HCT116 (cell line): ENCODE results near the gene SLC24A3. TPM values are rescaled to one million over a fixed set of nuclear protein-coding genes. Genes with fewer than 3 reads are reported as not detected.

Source experiments
- ATAC-seq: fragments of 200-7000 bp; cut with Tn5 transposase; 2 replicates; pipeline ENCODE4 v1.9.1; 2020; ENCODE audit warnings: mild to moderate bottlenecking, moderate library complexity
- BruUV-seq: library from RNA; stranded (reverse); fragments of 400-500 nt; replicated peaks from 2 replicates; lab custom pipeline; 2021; lab: Mats Ljungman, UMichigan
- CTCF ChIA-PET: fragments of 300-600 bp; sonication (Branson Sonifier 250); formaldehyde crosslinking; loops from one replicate; lab custom pipeline; 2021; ENCODE audit warnings: antibody characterized with exemption; lab: Charles Lee
- POLR2A ChIA-PET: fragments of 300-600, 350-600 bp; sonication (Branson Sonifier 250); formaldehyde crosslinking; loops from one replicate; lab custom pipeline; 2021; ENCODE audit warnings: antibody characterized with exemption; lab: Charles Lee
- RAD21 ChIA-PET, 2 experiments: fragments of 300-600 bp; sonication (Branson Sonifier 250); formaldehyde crosslinking; loops; one replicate each; lab custom pipeline; 2023; ENCODE audit warnings: low total read pairs in 2 of 2; ENCODE audit not compliant: uncharacterized antibody in 2 of 2, unreplicated experiment in 2 of 2, low non-redundant PET in 1 of 2; lab: Charles Lee
- DNase-seq: peaks from one replicate; pipeline ENCODE4 v3.0.0-alpha.2; 2010; ENCODE audit warnings: low read depth, low spot score
- H2AFZ ChIP-seq: fragments of 200-600 bp; shearing (Covaris generic), sonication (generic); 2 replicates; pipeline ENCODE4 v1.6.1; 2017; ENCODE audit warnings: low read depth, mixed run types, mixed read lengths, antibody characterized with exemption, low read length; ENCODE audit not compliant: poor library complexity, severe bottlenecking
- H3K27ac ChIP-seq: 2 replicates; pipeline ENCODE4 v1.5.1; 2012; ENCODE audit warnings: low read depth, low read length
- H3K27me3 ChIP-seq: fragments of 200-600 bp; sonication (generic); 2 replicates; pipeline ENCODE4 v1.6.1; 2016; ENCODE audit warnings: mixed run types, low read length, mixed read lengths; ENCODE audit not compliant: insufficient read depth
- H3K36me3 ChIP-seq, 2 experiments: fragments of 200-500 bp in 1 of 2; fragments of 200-600 bp in 1 of 2; sonication (Bioruptor generic) in 1 of 2; sonication (generic) in 1 of 2; 2 replicates each; pipeline versions ENCODE4 v1.5.1 to v1.6.1; 2014 to 2016; ENCODE audit warnings: low read length in 2 of 2, inconsistent platforms in 1 of 2, mixed read lengths in 1 of 2, mixed run types in 1 of 2; ENCODE audit not compliant: insufficient read depth in 2 of 2, control insufficient read depth in 1 of 2
- H3K4me1 ChIP-seq, 2 experiments: fragments of 200-600 bp in 1 of 2; sonication (generic) in 1 of 2; 2 replicates each; pipeline versions ENCODE4 v1.5.1 to v1.6.1; 2012 to 2017; ENCODE audit warnings: low read length in 2 of 2, inconsistent platforms in 1 of 2, mild to moderate bottlenecking in 1 of 2, mixed read lengths in 1 of 2, mixed run types in 1 of 2, moderate library complexity in 1 of 2; ENCODE audit not compliant: insufficient read depth in 2 of 2, control insufficient read depth in 1 of 2
- H3K4me2 ChIP-seq: fragments of 200-600 bp; sonication (generic); 2 replicates; pipeline ENCODE4 v1.6.1; 2017; ENCODE audit warnings: mixed run types, low read length, mixed read lengths
- H3K4me3 ChIP-seq, 2 experiments: fragments of 200-600 bp in 1 of 2; sonication (generic) in 1 of 2; replicated peaks in 1 of 2; 2 replicates each; pipeline ENCODE4 v1.5.1; 2011 to 2016; ENCODE audit warnings: low read length in 2 of 2, control low read depth in 1 of 2, low read depth in 1 of 2, mild to moderate bottlenecking in 1 of 2, mixed read lengths in 1 of 2, mixed run types in 1 of 2
- H3K79me2 ChIP-seq: fragments of 200-600 bp; sonication (generic); 2 replicates; pipeline ENCODE4 v1.6.1; 2017; ENCODE audit warnings: mild to moderate bottlenecking, mixed run types, low read length, moderate library complexity, mixed read lengths; ENCODE audit not compliant: insufficient read depth
- H3K9ac ChIP-seq: fragments of 200-600 bp; sonication (generic); 2 replicates; pipeline ENCODE4 v1.6.1; 2016; ENCODE audit warnings: low read length, mixed read lengths
- H3K9me2 ChIP-seq: fragments of 200-600 bp; sonication (generic), shearing (Covaris generic); 2 replicates; pipeline ENCODE4 v1.6.1; 2017; ENCODE audit warnings: mixed run types, mild to moderate bottlenecking, moderate library complexity; ENCODE audit not compliant: insufficient read depth
- H3K9me3 ChIP-seq, 2 experiments: fragments of 200-500 bp in 1 of 2; fragments of 200-600 bp in 1 of 2; sonication (Bioruptor generic) in 1 of 2; sonication (generic) in 1 of 2; 2 replicates each; pipeline ENCODE4 v1.6.1; 2014 to 2017; ENCODE audit warnings: low read length in 2 of 2, mixed read lengths in 2 of 2, inconsistent platforms in 1 of 2, low read depth in 1 of 2, mild to moderate bottlenecking in 1 of 2, mixed run types in 1 of 2, moderate library complexity in 1 of 2; ENCODE audit not compliant: control insufficient read depth in 1 of 2, insufficient read depth in 1 of 2
- H4K20me1 ChIP-seq: fragments of 200-600 bp; sonication (generic), shearing (Covaris generic); 2 replicates; pipeline ENCODE4 v1.6.1; 2017; ENCODE audit warnings: mixed run types, mild to moderate bottlenecking, moderate library complexity; ENCODE audit not compliant: insufficient read depth
- EGR1 ChIP-seq: IDR thresholded peaks from 2 replicates; pipeline ENCODE4 v1.6.1; 2012; ENCODE audit warnings: low read depth
- ELF1 ChIP-seq: IDR thresholded peaks from 2 replicates; pipeline ENCODE4 v1.6.1; 2012; ENCODE audit warnings: low read depth, borderline replicate concordance
- EZH2phosphoT487 ChIP-seq: fragments of 200-600 bp; IDR thresholded peaks from 2 replicates; pipeline ENCODE4 v1.6.1; 2018; ENCODE audit warnings: antibody characterized with exemption, borderline replicate concordance
- FOSL1 ChIP-seq: IDR thresholded peaks from 2 replicates; pipeline ENCODE4 v1.6.1; 2012; ENCODE audit warnings: low read depth
- SP1 ChIP-seq: IDR thresholded peaks from 2 replicates; pipeline ENCODE4 v1.6.1; 2012; ENCODE audit warnings: low read depth
- SRF ChIP-seq: IDR thresholded peaks from 2 replicates; pipeline ENCODE4 v1.6.1; 2012; ENCODE audit warnings: low read depth
- YY1 ChIP-seq: IDR thresholded peaks from 2 replicates; pipeline ENCODE4 v1.6.1; 2011; ENCODE audit warnings: low read length, low read depth, moderate library complexity, mild to moderate bottlenecking; ENCODE audit not compliant: insufficient replicate concordance; ENCODE audit errors: extremely low read depth
- ZFX ChIP-seq: fragments of 450-650 bp; IDR thresholded peaks from 2 replicates; pipeline ENCODE4 v1.6.1; 2017
- intact Hi-C: fragments of 100-400 bp; cut with micrococcal nuclease; formaldehyde crosslinking; loops from 2 replicates; pipeline ENCODE4 v1.10.0; 2022
- total RNA-seq: library from RNA; stranded (reverse); gene quantifications from one replicate; pipeline ENCODE4 v1.2.1, GENCODE V29; 2021; ENCODE audit not compliant: unreplicated experiment
- TF ChIP-seq, protein P1 (sequence below): IDR thresholded peaks from 2 replicates; pipeline ENCODE4 v1.6.1; 2012
- TF ChIP-seq, protein P2 (sequence below): IDR thresholded peaks from 2 replicates; pipeline ENCODE4 v1.6.1; 2012

SLC24A3 gene
- total RNA-seq, 1 experiment from 2014 or later, result not detected

DNA sequence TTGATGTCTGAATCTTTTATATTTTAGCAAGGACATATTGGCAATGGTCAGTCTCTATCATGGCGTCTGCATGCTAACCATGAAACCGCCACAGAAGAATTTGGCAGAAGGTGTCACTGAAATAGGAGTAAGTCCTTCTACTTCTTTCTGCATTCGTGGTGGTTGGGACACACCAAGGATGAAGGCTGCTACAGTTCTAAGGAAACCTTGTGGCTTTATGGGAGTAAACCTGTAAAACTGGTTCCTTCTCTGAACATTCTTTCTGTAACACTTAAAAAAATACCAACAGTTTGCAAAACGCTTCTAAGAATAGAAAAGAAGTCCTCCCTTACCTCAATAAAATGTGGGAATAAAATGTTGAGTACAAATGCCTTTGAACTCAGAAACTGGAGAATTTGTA is 195.3 kb downstream of the SLC24A3 start:
- Histone ChIP-seq H2AFZ (no peak overlapping the region), H3K4me3 (no peak overlapping the region), H3K27ac (no peak overlapping the region), H3K4me2 (no peak overlapping the region), H3K4me1 (no peaks in the 10 kb centered on the region), H3K36me3 (no peaks in the 10 kb centered on the region), H3K9me3 (no peaks in the 10 kb centered on the region), H3K79me2 (no peaks in the 10 kb centered on the region), H3K9ac (no peak overlapping the region), H3K27me3 (no peaks in the 10 kb centered on the region), H4K20me1 (no peaks in the 10 kb centered on the region), H3K9me2 (no peaks in the 10 kb centered on the region)
- TF ChIP-seq FOSL1 (no peak), ZFX (no peak), YY1 (no peak), EZH2phosphoT487 (no peak)
- RAD21 ChIA-PET, result no interaction called here
- DNase-seq (no peak), ATAC-seq (no peak)
- no TSS peak for BruUV-seq
- intact Hi-C loops, result no loop called here
- CTCF ChIA-PET, result no interaction called here
- POLR2A ChIA-PET, result no interaction called here

DNA sequence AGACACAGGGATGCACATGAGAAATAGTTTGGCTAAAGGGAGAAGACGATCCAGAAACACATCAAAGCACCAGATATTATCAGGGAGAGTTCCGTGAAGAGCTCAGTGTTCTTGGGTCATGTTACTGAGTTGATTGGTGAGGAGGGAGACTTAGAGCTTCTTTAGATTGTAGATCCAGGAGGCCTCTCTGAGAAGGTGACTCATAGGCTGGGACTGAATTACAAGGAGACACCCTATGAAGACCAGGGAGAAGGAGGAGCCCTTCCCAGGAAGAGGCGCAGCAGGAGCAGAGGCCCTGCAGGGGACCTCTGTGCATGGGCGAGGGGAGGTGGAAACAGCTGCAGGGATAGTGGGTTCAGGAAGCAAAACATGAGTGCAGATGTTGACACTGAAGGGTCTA is 196.5 kb downstream of the SLC24A3 start:
- H3K9me2 ChIP-seq, result no peaks in the 10 kb centered on the region
- no peak for ATAC-seq
- CTCF ChIA-PET, result no interaction called here
- no peak overlapping the region for H2AFZ ChIP-seq
- no peaks in the 10 kb centered on the region for H3K36me3 ChIP-seq
- TF ChIP-seq, protein P1, sequence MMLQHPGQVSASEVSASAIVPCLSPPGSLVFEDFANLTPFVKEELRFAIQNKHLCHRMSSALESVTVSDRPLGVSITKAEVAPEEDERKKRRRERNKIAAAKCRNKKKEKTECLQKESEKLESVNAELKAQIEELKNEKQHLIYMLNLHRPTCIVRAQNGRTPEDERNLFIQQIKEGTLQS, result no peak
- TF ChIP-seq SRF (no peak), SP1 (no peak), EGR1 (no peak), ELF1 (no peak), ZFX (no peak)
- TF ChIP-seq, protein P2, sequence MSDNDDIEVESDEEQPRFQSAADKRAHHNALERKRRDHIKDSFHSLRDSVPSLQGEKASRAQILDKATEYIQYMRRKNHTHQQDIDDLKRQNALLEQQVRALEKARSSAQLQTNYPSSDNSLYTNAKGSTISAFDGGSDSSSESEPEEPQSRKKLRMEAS, result no peak
- TF ChIP-seq, all 23 proteins: peak for 0
- Histone ChIP-seq H3K27ac (no peak overlapping the region), H3K4me1 (no peaks in the 10 kb centered on the region), H3K4me2 (no peak overlapping the region), H3K9ac (no peak overlapping the region), H3K79me2 (no peaks in the 10 kb centered on the region), H4K20me1 (no peaks in the 10 kb centered on the region), H3K27me3 (no peaks in the 10 kb centered on the region), H3K4me3 (no peak overlapping the region), H3K9me3 (no peaks in the 10 kb centered on the region)
- intact Hi-C loops, result no loop called here
- ChIA-PET RAD21 (no interaction called here), POLR2A (no interaction called here)
- DNase-seq, result no peak
- no TSS peak for BruUV-seq
